Measurements from ENCODE around the gene CT45A9. TPM values are rescaled to one million over a fixed set of nuclear protein-coding genes. Genes with fewer than 3 reads are reported as not detected.

CT45A9 gene
- total and polyA plus RNA-seq, 2 donors (not counting 3 experiments of a cell fraction or from before 2014, with no cell fraction given): not detected

GRCh38 chrX:135910251-135910650 lies 38.6 kb upstream of the CT45A9 start:
- Histone ChIP-seq H2AFZ (ENCODE audit: low read depth, low read length) (no peak overlapping the region), H3K9me3 (replicated peaks; ENCODE audit: control insufficient read depth, insufficient read depth, low read length) (no peaks in the 10 kb centered on the region), H3K4me1 (ENCODE audit: control insufficient read depth, extremely low read depth, insufficient read depth, low read length) (no peaks in the 10 kb centered on the region), H3K9me1 (replicated peaks; ENCODE audit: control insufficient read depth, extremely low read depth, insufficient read depth, low read length) (no peaks in the 10 kb centered on the region), H4K20me1 (replicated peaks; ENCODE audit: control insufficient read depth, extremely low read depth, insufficient read depth, low read length) (no peaks in the 10 kb centered on the region), H3K27ac (ENCODE audit: insufficient read depth, low read depth, low read length) (no peak overlapping the region), H3K4me3 (replicated peaks in 1 of 3; ENCODE audit: insufficient read depth in 1 of 3, low read depth in 1 of 3, low read length in 3 of 3) (no peak overlapping the region), H3K36me3 (ENCODE audit: control insufficient read depth in 2 of 2, extremely low read depth in 1 of 2, insufficient read depth in 2 of 2, low read length in 2 of 2) (no peaks in the 10 kb centered on the region), H3K27me3 (ENCODE audit: control insufficient read depth in 2 of 2, insufficient read depth in 2 of 2, low read length in 2 of 2) (no peaks in the 10 kb centered on the region), H3K4me2 (ENCODE audit: insufficient read depth, low read length) (no peak overlapping the region), H3K9ac (replicated peaks; ENCODE audit: extremely low read depth, insufficient read depth, low read length) (no peak overlapping the region), H3K79me2 (ENCODE audit: control insufficient read depth, insufficient read depth, low read length) (no peaks in the 10 kb centered on the region)
- ChIA-PET CTCF (no interaction called here), POLR2A (no interaction called here)
- DNase-seq (ENCODE audit: low read depth, low spot score): no peak
- no peak for FAIRE-seq
- intact Hi-C loops (cut with micrococcal nuclease): no loop called here
- dilution Hi-C loops (cut with MboI; ENCODE audit: extremely low pct_ligation_motif_present, low sequenced_read_pairs): no loop called here
- TF ChIP-seq, protein P1, sequence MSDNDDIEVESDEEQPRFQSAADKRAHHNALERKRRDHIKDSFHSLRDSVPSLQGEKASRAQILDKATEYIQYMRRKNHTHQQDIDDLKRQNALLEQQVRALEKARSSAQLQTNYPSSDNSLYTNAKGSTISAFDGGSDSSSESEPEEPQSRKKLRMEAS (IDR thresholded peaks at IDR 0.05; ENCODE audit: insufficient read depth, insufficient read length): no peak
- TF ChIP-seq POLR2A (IDR thresholded peaks at IDR 0.05; ENCODE audit: low read depth, low read length) (no peak), GATA2 (IDR thresholded peaks at IDR 0.05; ENCODE audit: insufficient read depth, insufficient read length, low read depth, low read length) (no peak), FOS (IDR thresholded peaks at IDR 0.05; ENCODE audit: borderline replicate concordance, insufficient read depth, low read length) (no peak), EZH2 (IDR thresholded peaks at IDR 0.05; ENCODE audit: borderline replicate concordance, low read depth, low read length, severe bottlenecking) (no peak), POLR2AphosphoS5 (IDR thresholded peaks at IDR 0.05; ENCODE audit: insufficient read depth, low read depth, low read length) (no peak), MYC (IDR thresholded peaks at IDR 0.05; ENCODE audit: low read depth, low read length) (no peak), CTCF (IDR thresholded peaks at IDR 0.05; ENCODE audit: extremely low read depth in 1 of 2, insufficient read depth in 1 of 2, low read depth in 1 of 2, low read length in 2 of 2) (no peak), JUN (IDR thresholded peaks at IDR 0.05; ENCODE audit: borderline replicate concordance, insufficient read depth, insufficient read length, low read depth) (no peak)
- no TSS peak for BruUV-seq (replicated peaks)
